Measurements from ENCODE around the gene TCTN2.
A peak's percentile ranks its signal among the peaks of the same experiment; 100 is the strongest.

TCTN2 gene

GRCh38 chr12:123749355-123749754 lies 78.4 kb downstream of the TCTN2 start:
- no peaks in the 10 kb centered on the region for H3K9me3 ChIP-seq (ENCODE audit: severe bottlenecking)
- no peak overlapping the region for H3K27ac ChIP-seq (ENCODE audit: poor library complexity, severe bottlenecking)
- no peak for ATAC-seq (ENCODE audit: low read depth)
- no peak for TF ChIP-seq CTCF (IDR thresholded peaks at IDR 0.05; ENCODE audit: poor library complexity, severe bottlenecking)
- DNase-seq (ENCODE audit: low spot score), result no peak
- peaks cover 55% of the 10 kb centered on the region for H3K36me3 ChIP-seq (ENCODE audit: low read depth)
- H3K4me1 ChIP-seq (ENCODE audit: insufficient read depth, poor library complexity, severe bottlenecking), result no peaks in the 10 kb centered on the region
- H3K27me3 ChIP-seq (ENCODE audit: insufficient read depth, poor library complexity, severe bottlenecking), result no peaks in the 10 kb centered on the region
- H3K4me3 ChIP-seq (ENCODE audit: severe bottlenecking), result no peak overlapping the region

GRCh38 chr12:123750159-123750656 lies 79.3 kb downstream of the TCTN2 start:
- H3K4me1 ChIP-seq (ENCODE audit: insufficient read depth, poor library complexity, severe bottlenecking), result no peaks in the 10 kb centered on the region
- no peak overlapping the region for H3K27ac ChIP-seq (ENCODE audit: poor library complexity, severe bottlenecking)
- no peak for ATAC-seq (ENCODE audit: low read depth)
- no peaks in the 10 kb centered on the region for H3K9me3 ChIP-seq (ENCODE audit: severe bottlenecking)
- peaks cover 57% of the 10 kb centered on the region for H3K36me3 ChIP-seq (ENCODE audit: low read depth)
- H3K27me3 ChIP-seq (ENCODE audit: insufficient read depth, poor library complexity, severe bottlenecking), result no peaks in the 10 kb centered on the region
- DNase-seq (ENCODE audit: low spot score), result no peak
- no peak overlapping the region for H3K4me3 ChIP-seq (ENCODE audit: severe bottlenecking)
- no peak for TF ChIP-seq CTCF (IDR thresholded peaks at IDR 0.05; ENCODE audit: poor library complexity, severe bottlenecking)

DNA sequence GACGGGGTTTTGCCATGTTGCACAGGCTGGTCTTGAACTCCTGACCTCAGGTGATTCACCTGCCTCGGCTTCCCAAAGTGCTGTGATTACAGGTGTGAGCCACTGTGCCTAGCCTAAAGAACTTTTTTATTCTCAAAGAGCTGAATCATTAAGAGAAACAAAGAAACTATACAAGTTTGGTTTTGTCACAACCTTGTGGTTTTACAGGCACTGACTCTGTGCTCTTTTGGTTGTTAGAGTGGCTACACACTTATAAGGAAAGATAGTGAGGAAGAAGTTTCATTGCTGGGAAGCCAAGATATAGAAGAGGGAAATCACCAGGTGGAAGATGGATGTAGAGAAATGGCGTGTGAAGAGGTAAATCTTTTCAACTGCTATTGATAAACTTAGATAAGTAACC lies 81.1 kb downstream of the TCTN2 start:
- ATAC-seq (ENCODE audit: low read depth), result no peak
- Histone ChIP-seq H3K36me3 (ENCODE audit: low read depth) (peaks cover 55% of the 10 kb centered on the region), H3K27me3 (ENCODE audit: insufficient read depth, poor library complexity, severe bottlenecking) (no peaks in the 10 kb centered on the region)

GRCh38 chr12:123754041-123754772 lies 83.3 kb downstream of the TCTN2 start:
- Histone ChIP-seq H3K9me3 (ENCODE audit: severe bottlenecking) (no peaks in the 10 kb centered on the region), H3K4me1 (ENCODE audit: insufficient read depth, poor library complexity, severe bottlenecking) (no peaks in the 10 kb centered on the region), H3K36me3 (ENCODE audit: low read depth) (peaks cover 45% of the 10 kb centered on the region), H3K4me3 (ENCODE audit: severe bottlenecking) (no peak overlapping the region), H3K27ac (ENCODE audit: poor library complexity, severe bottlenecking) (no peak overlapping the region), H3K27me3 (ENCODE audit: insufficient read depth, poor library complexity, severe bottlenecking) (no peaks in the 10 kb centered on the region)
- no peak for TF ChIP-seq CTCF (IDR thresholded peaks at IDR 0.05; ENCODE audit: poor library complexity, severe bottlenecking)
- ATAC-seq (ENCODE audit: low read depth) (no peak), DNase-seq (ENCODE audit: low spot score) (no peak)

More for the DNA sequence above, 81.1 kb downstream of the TCTN2 start:
- no peak for TF ChIP-seq CTCF (IDR thresholded peaks at IDR 0.05; ENCODE audit: poor library complexity, severe bottlenecking)
- DNase-seq (ENCODE audit: low spot score), result no peak
- H3K4me3 ChIP-seq (ENCODE audit: severe bottlenecking), result no peak overlapping the region
- H3K27ac ChIP-seq (ENCODE audit: poor library complexity, severe bottlenecking), result no peak overlapping the region
- H3K4me1 ChIP-seq (ENCODE audit: insufficient read depth, poor library complexity, severe bottlenecking), result no peaks in the 10 kb centered on the region
- no peaks in the 10 kb centered on the region for H3K9me3 ChIP-seq (ENCODE audit: severe bottlenecking)

DNA sequence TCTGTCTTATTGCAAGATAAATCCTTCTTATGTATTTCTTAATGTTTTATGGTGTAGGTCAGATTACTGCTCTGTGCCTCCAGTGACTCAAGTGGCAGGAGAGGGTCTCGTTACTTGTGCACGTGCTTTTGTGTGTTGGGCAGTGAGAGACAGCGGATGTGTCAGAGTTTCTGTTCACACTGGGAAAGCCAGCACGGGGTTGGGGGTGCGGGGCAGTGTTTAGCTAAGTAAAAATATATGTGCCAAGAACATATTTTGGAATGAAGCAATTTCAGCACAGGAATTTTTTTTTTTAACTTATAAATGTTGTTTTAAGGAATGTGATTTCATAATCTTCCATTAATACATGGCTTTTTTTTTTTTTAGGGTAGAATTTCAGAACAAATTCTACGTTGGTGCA lies 86.6 kb downstream of the TCTN2 start:
- TF ChIP-seq CTCF (IDR thresholded peaks at IDR 0.05; ENCODE audit: poor library complexity, severe bottlenecking), result no peak
- Histone ChIP-seq H3K4me3 (ENCODE audit: severe bottlenecking) (no peak overlapping the region), H3K9me3 (ENCODE audit: severe bottlenecking) (no peaks in the 10 kb centered on the region), H3K36me3 (ENCODE audit: low read depth) (peaks cover 20% of the 10 kb centered on the region; the same call in 1 of the 2 replicates), H3K27ac (ENCODE audit: poor library complexity, severe bottlenecking) (no peak overlapping the region), H3K4me1 (ENCODE audit: insufficient read depth, poor library complexity, severe bottlenecking) (no peaks in the 10 kb centered on the region), H3K27me3 (ENCODE audit: insufficient read depth, poor library complexity, severe bottlenecking) (peaks cover 3% of the 10 kb centered on the region)
- no peak for DNase-seq (ENCODE audit: low spot score)
- ATAC-seq (ENCODE audit: low read depth), result peak; percentile 24; the same call in 1 of the 3 replicates

Data from RWPE2 (cell line).